ENCODE measurements around the gene SLC45A2.

Gene SLC45A2

GRCh38 chr5:34022121-34022705 is 37.7 kb upstream of the SLC45A2 start:
- no peak for TF ChIP-seq MAX (IDR thresholded peaks at IDR 0.05; ENCODE audit: low read depth, low read length)
- no peak for TF ChIP-seq POLR2A (IDR thresholded peaks at IDR 0.05; ENCODE audit: extremely low read depth, insufficient read length)
- no peak overlapping the region for H3K4me3 ChIP-seq (ENCODE audit: low read depth, low read length)
- DNase-seq (ENCODE audit: low read depth) = peak; percentile 22

GRCh38 chr5:34021334-34021733 is 36.8 kb upstream of the SLC45A2 start:
- DNase-seq (ENCODE audit: low read depth) = no peak
- TF ChIP-seq MYC (IDR thresholded peaks at IDR 0.05; ENCODE audit: low read depth, low read length) = no peak
- no peak for TF ChIP-seq CTCF (IDR thresholded peaks at IDR 0.05; ENCODE audit: low read depth, low read length)
- TF ChIP-seq POLR2A (IDR thresholded peaks at IDR 0.05; ENCODE audit: extremely low read depth, insufficient read length) = no peak
- TF ChIP-seq MAX (IDR thresholded peaks at IDR 0.05; ENCODE audit: low read depth, low read length) = no peak
- no peak overlapping the region for H3K4me3 ChIP-seq (ENCODE audit: low read depth, low read length)

GRCh38 chr5:34020726-34021125 is 36.2 kb upstream of the SLC45A2 start:
- DNase-seq (ENCODE audit: low read depth) = no peak
- TF ChIP-seq MYC (IDR thresholded peaks at IDR 0.05; ENCODE audit: low read depth, low read length) = no peak
- no peak for TF ChIP-seq MAX (IDR thresholded peaks at IDR 0.05; ENCODE audit: low read depth, low read length)
- TF ChIP-seq POLR2A (IDR thresholded peaks at IDR 0.05; ENCODE audit: extremely low read depth, insufficient read length) = no peak
- no peak for TF ChIP-seq CTCF (IDR thresholded peaks at IDR 0.05; ENCODE audit: low read depth, low read length)
- H3K4me3 ChIP-seq (ENCODE audit: low read depth, low read length) = no peak overlapping the region

- no peak for DNase-seq (ENCODE audit: low read depth)
- no peak for TF ChIP-seq POLR2A (IDR thresholded peaks at IDR 0.05; ENCODE audit: extremely low read depth, insufficient read length)
- H3K4me3 ChIP-seq (ENCODE audit: low read depth, low read length) = no peak overlapping the region
Measured at GRCh38 chr5:34017254-34017653, 32.8 kb upstream of the SLC45A2 start.

- TF ChIP-seq POLR2A (IDR thresholded peaks at IDR 0.05; ENCODE audit: extremely low read depth, insufficient read length) (no peak), CTCF (IDR thresholded peaks at IDR 0.05; ENCODE audit: low read depth, low read length) (no peak), MAX (IDR thresholded peaks at IDR 0.05; ENCODE audit: low read depth, low read length) (no peak), MYC (IDR thresholded peaks at IDR 0.05; ENCODE audit: low read depth, low read length) (no peak)
- no peak overlapping the region for H3K4me3 ChIP-seq (ENCODE audit: low read depth, low read length)
- no peak for DNase-seq (ENCODE audit: low read depth)
Measured at GRCh38 chr5:34016750-34017149, 32.3 kb upstream of the SLC45A2 start.

GRCh38 chr5:34016222-34016621 is 31.7 kb upstream of the SLC45A2 start:
- TF ChIP-seq POLR2A (IDR thresholded peaks at IDR 0.05; ENCODE audit: extremely low read depth, insufficient read length) = no peak
- no peak for TF ChIP-seq MAX (IDR thresholded peaks at IDR 0.05; ENCODE audit: low read depth, low read length)
- no peak for TF ChIP-seq CTCF (IDR thresholded peaks at IDR 0.05; ENCODE audit: low read depth, low read length)
- TF ChIP-seq MYC (IDR thresholded peaks at IDR 0.05; ENCODE audit: low read depth, low read length) = no peak
- H3K4me3 ChIP-seq (ENCODE audit: low read depth, low read length) = no peak overlapping the region
- no peak for DNase-seq (ENCODE audit: low read depth)

Data from NB4 (cell line).